Epithelial cell of esophagus (primary cell): Measurements from ENCODE around the gene VWC2.

Experiments
- DNase-seq: peaks from one replicate; pipeline ENCODE4 v3.0.0; 2010; ENCODE audit warnings: low read depth
- H3K4me3 ChIP-seq: 2 replicates; pipeline ENCODE4 v1.5.1; 2011; ENCODE audit warnings: mild to moderate bottlenecking, low read length, control low read depth
- TF ChIP-seq, protein P1 (sequence below): IDR thresholded peaks from 2 replicates; pipeline ENCODE4 v1.5.1; 2011; ENCODE audit warnings: low read depth, mild to moderate bottlenecking, low read length, control low read depth, inconsistent platforms; ENCODE audit not compliant: insufficient read depth; ENCODE audit errors: missing control alignments

The VWC2 gene

DNA sequence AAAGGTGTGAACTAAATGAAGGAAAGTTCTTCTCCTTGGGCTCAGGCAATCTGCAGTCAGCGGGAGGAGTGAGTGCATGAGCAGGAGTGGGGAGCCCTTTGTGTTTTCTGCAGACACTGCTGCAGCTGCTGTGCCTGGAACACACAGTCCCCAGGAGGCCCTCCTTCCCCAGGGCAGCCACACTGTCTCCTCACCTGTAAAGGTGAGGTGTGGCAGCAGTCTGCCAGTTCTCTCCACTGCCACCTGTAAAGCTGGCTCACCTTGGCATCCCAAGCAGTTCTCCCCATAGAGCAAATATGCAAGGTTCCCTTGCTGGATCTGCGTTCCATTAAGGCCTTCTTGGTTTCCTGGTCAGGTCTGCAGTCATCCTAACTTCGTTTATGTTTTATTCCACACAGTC, 5.2 kb upstream of the VWC2 start:
- no peak overlapping the region for H3K4me3 ChIP-seq
- DNase-seq, result no peak
- TF ChIP-seq, protein P1, sequence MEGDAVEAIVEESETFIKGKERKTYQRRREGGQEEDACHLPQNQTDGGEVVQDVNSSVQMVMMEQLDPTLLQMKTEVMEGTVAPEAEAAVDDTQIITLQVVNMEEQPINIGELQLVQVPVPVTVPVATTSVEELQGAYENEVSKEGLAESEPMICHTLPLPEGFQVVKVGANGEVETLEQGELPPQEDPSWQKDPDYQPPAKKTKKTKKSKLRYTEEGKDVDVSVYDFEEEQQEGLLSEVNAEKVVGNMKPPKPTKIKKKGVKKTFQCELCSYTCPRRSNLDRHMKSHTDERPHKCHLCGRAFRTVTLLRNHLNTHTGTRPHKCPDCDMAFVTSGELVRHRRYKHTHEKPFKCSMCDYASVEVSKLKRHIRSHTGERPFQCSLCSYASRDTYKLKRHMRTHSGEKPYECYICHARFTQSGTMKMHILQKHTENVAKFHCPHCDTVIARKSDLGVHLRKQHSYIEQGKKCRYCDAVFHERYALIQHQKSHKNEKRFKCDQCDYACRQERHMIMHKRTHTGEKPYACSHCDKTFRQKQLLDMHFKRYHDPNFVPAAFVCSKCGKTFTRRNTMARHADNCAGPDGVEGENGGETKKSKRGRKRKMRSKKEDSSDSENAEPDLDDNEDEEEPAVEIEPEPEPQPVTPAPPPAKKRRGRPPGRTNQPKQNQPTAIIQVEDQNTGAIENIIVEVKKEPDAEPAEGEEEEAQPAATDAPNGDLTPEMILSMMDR, result no peak

DNA sequence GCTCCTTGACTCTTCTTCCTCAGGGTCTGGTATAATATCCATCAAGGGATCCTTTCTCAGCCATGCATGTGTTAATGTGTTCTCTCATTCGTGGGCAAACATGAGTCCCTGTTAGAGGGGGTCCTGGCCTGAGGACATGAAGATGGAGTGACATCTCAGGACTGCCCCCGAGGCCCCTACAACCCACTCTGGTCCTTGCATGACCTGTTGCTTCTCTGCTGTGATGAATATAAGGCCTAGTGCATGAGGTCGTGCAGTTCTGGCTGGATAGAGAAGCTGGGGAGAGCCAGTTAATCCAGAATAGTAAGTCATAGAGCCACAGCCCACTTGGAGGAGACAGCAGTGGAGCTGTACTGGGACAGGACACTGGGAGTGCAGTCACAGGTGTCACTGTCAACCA, 4.6 kb upstream of the VWC2 start:
- TF ChIP-seq, protein P1, result no peak
- H3K4me3 ChIP-seq, result no peak overlapping the region
- DNase-seq, result no peak

DNA sequence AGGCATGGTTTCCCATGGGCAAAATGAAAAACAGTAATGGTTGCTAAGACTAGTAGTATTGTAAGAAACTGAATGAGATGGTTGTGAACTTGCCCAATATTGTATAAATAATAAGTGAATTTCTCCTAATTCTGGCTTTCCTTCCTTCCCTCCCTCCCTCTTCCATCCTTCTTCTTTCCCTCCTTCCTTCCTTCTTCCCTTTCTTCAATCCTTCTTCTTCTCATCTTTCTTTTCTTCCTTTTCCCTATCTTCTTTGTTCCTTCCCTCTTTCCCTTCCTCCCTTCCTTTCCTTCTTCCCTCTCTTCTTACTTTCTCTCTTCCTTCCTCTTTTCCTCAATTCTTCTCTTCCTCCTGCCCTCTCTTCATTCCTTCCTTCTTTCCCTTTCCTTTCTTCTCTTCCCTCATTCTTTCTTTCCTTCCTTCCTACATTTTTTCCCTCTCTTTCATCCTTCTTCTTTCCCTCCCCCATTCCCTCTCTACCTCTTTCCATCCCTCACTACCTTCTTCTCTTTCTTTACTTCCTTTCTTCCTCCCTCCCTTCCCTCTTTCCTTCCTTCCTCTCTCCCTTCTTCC, 4.1 kb upstream of the VWC2 start:
- DNase-seq, result no peak
- TF ChIP-seq, protein P1, result no peak
- H3K4me3 ChIP-seq, result no peak overlapping the region

DNA sequence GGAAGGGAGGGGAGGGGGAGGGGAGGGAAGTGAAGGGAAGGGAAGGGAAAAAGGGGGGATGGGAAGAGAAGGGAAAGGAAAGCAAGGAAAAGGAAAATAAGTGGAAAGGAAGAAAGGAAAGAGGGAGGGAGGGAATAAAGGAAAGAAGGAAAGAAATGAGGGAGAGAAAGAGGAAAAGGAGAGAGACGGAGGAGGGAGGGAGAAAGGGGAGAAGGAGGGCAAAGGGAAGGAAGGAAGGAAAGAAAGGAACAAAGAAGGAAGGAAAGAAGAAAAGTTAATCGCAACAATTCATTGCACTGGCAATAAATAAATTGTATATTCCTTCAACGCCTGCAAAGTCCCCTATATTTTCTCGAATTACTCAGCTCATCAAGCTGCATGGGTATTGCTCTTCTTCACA, 2.6 kb upstream of the VWC2 start:
- TF ChIP-seq, protein P1, result no peak
- H3K4me3 ChIP-seq, result no peak overlapping the region
- DNase-seq, result no peak

DNA sequence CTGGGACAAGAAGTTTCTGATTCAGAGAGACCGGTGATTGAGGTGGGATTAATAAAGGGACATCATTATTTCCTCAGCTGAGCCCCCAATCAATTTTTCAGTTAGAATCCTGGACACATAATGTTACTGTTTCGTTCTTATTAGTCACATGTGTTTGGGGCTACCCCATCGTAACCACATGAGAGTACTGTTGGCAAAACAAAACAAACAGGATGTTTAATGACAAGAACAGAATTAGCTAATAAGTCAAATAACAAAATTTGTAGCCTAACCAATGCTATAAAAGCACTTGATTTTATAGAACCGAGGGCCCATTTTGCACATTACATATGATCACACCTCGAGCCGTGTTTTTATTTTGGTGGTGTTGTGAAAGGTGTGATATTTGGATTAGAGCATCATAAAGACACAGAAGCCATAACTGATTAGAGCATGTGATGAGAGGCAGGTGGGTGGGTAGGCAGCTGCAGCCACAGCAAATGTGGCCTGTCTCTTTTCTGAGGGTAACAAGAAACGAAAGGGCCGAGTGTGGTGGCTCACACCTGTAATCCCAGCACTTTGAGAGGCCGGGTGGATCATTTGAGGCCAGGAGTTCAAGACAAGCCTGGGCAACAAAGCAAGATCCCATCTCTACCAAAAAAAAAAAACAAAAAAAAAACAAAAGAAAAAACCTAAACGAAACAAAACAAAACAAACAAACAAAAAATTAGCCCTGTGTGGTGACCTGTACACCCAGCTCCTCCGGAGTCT, 1.8 kb upstream of the VWC2 start:
- DNase-seq, result no peak

DNA sequence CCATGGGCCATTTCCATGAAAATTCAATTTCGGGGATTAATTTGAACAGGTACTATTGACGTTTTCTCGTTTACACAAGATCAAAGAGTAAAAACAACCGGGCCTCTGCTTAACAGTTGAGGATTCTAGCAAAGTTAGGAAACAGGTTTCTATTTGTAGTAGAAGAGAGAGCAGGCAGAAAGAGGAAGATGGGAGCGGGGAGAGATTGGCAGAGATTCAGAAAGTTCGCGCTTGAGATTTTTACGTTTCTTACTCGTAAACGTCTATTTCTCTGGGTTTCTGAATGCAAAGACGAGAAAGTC, 571 bp upstream of the VWC2 start:
- DNase-seq, result no peak
- TF ChIP-seq, protein P1, result no peak
- H3K4me3 ChIP-seq, result no peak overlapping the region

More for the DNA sequence above, 1.8 kb upstream of the VWC2 start:
- TF ChIP-seq, protein P1, result no peak
- H3K4me3 ChIP-seq, result no peak overlapping the region

DNA sequence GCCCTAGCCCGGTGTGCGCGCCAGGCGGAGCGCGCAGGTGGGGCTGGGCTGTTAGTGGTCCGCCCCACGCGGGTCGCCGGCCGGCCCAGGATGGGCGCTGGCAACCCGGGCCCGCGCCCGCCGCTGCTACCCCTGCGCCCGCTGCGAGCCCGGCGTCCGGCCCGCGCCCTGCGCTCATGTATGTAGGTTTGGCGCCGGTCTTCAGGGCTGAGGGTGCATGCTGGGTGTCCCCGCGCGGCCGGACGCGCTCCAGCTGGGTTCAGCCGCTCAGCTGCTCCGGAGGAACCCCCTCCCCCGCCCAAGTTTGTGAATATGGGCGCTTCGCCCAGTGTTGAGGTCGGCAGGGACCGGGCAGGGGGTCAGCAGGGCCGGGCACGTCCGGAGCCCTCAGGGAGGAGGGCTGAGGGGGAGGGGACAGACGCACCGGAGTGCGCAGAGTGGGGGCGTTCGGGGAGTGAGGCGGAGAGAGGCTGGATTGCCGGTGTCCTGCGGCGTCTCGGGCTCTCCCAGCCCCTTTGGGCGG, 559 bp downstream of the VWC2 start:
- H3K4me3 ChIP-seq, result no peak overlapping the region
- TF ChIP-seq, protein P1, result no peak

More for the DNA sequence above, 559 bp downstream of the VWC2 start:
- no peak for DNase-seq
